Measurements from ENCODE around the gene LRRK1. TPM values are rescaled to one million over a fixed set of nuclear protein-coding genes. Genes with fewer than 3 reads are reported as not detected.

LRRK1 gene
- total and polyA plus RNA-seq, 2 of the 4 experiments (the other 2 are of a cell fraction), result 3.0 to 5.8 TPM

DNA sequence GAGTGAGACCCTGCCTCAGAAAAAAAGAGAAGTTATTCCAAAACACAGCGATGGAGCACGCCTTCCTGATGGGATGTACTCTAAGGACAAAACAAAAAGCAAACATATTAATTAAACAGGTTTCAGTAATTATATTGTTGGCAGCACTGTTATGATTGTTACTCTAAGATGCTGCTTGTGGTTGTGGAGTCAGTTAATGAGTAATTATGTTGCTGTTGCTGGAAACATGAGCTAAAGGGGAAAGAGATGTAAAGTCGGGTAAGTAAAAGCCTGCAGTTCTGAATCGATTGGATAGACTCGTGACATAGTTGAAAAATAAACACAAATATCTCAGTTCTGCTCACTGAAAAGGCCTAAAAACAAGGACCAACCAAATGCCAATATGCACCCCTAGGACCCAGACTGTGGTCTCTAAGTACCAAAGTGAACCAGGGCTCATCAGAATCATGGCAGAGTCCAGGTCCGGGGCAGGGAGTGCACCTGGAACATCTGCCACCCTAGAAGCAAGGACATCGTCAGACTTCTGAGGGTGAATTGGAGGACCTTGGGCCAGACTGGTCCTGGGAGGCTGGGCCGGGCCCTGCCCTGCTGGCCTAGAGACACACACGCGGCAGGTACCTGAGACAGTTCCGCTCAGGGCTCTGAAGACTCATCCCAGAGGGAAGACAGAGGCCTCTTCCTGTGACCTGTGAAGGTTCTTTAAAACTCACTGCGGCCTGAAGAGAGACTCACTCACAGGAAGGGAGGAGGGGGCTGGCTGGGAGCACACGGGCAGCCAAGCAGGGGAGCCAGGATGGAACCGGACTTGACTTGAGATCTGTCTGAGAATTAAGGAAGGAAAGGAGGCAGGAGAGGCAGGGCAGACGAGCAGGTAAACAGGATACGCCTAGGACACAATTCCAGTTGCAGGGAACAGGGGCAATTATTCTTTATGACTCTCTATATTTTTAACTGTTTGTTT lies 140.5 kb downstream of the LRRK1 start:
- Histone ChIP-seq H3K79me1 (ENCODE audit: low read depth in 1 of 2, low read length in 2 of 2) (no peaks in the 10 kb centered on the region), H3K14ac (replicated peaks; ENCODE audit: low read depth, low read length) (no peak overlapping the region), H3K27ac (ENCODE audit: insufficient read depth, low read length) (no peak overlapping the region), H4K91ac (ENCODE audit: insufficient read depth, low read depth, low read length) (no peak overlapping the region), H4K5ac (ENCODE audit: low read depth, low read length) (no peak overlapping the region), H3K4ac (ENCODE audit: low read depth, low read length) (no peak overlapping the region), H3K4me3 (ENCODE audit: insufficient read depth, low read depth, low read length) (no peak overlapping the region), H3K27me3 (ENCODE audit: control insufficient read depth, insufficient read depth, low read length) (no peaks in the 10 kb centered on the region), H2AK5ac (ENCODE audit: low read depth, low read length) (no peak overlapping the region), H2BK15ac (ENCODE audit: low read depth, low read length) (no peak overlapping the region), H2BK5ac (ENCODE audit: low read depth, low read length, poor library complexity, severe bottlenecking) (no peak overlapping the region), H3K4me2 (ENCODE audit: low read depth, low read length) (no peak overlapping the region), H2AK9ac (replicated peaks; ENCODE audit: low read depth, low read length, poor library complexity) (no peak overlapping the region), H3K9ac (ENCODE audit: low read depth, low read length) (no peak overlapping the region), H3K9me3 (ENCODE audit: control insufficient read depth, insufficient read depth, low read length) (no peaks in the 10 kb centered on the region), H3K56ac (ENCODE audit: extremely low read depth, insufficient read depth, low read length) (no peak overlapping the region), H3K4me1 (ENCODE audit: control insufficient read depth, insufficient read depth, low read length) (peaks cover 4% of the 10 kb centered on the region; the same call in 1 of the 2 replicates), H4K8ac (ENCODE audit: low read depth in 2 of 2, low read length in 2 of 2) (no peak overlapping the region), H3K9me1 (ENCODE audit: insufficient read depth, low read length) (peaks cover 3% of the 10 kb centered on the region; the same call in 1 of the 2 replicates), H2BK20ac (ENCODE audit: low read depth, low read length) (no peak overlapping the region), H4K20me1 (ENCODE audit: insufficient read depth, low read length) (no peaks in the 10 kb centered on the region), H2AFZ (replicated peaks; ENCODE audit: low read length, poor library complexity) (no peak overlapping the region), H3K18ac (ENCODE audit: low read depth, low read length) (no peak overlapping the region), H3K23ac (ENCODE audit: low read depth, low read length) (no peak overlapping the region), H3K36me3 (ENCODE audit: control insufficient read depth, insufficient read depth, low read length) (peaks cover 47% of the 10 kb centered on the region), H2BK120ac (ENCODE audit: low read depth, low read length) (no peak overlapping the region)
- intact Hi-C loops (cut with micrococcal nuclease) (no loop called here), in situ Hi-C loops (cut with MboI; ENCODE audit: low sequenced_read_pairs) (no loop called here), dilution Hi-C loops (cut with HindIII; ENCODE audit: low sequenced_read_pairs, unreplicated experiment) (no loop called here)
- WGBS, 2 experiments (ENCODE audit: extremely low coverage in 2 of 2, insufficient read length in 1 of 2), result 94% methylated on average over 7 of the region's 16 CpGs; no CpG with 5 or more reads in 1 of the 2 experiments
- no peak for DNase-seq
- no TSS peak for BruUV-seq (replicated peaks)
- ChIA-PET POLR2A (ENCODE audit: unreplicated experiment) (no interaction called here), CTCF (no interaction called here)
- TF ChIP-seq, protein P1, sequence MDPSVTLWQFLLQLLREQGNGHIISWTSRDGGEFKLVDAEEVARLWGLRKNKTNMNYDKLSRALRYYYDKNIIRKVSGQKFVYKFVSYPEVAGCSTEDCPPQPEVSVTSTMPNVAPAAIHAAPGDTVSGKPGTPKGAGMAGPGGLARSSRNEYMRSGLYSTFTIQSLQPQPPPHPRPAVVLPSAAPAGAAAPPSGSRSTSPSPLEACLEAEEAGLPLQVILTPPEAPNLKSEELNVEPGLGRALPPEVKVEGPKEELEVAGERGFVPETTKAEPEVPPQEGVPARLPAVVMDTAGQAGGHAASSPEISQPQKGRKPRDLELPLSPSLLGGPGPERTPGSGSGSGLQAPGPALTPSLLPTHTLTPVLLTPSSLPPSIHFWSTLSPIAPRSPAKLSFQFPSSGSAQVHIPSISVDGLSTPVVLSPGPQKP (IDR thresholded peaks at IDR 0.05; ENCODE audit: borderline replicate concordance, low read depth, low read length), result no peak
- TF ChIP-seq RCOR1 (IDR thresholded peaks at IDR 0.05; ENCODE audit: insufficient replicate concordance, low read length), result no peak
- TF ChIP-seq RFX5 (IDR thresholded peaks at IDR 0.05; ENCODE audit: low read depth, low read length), result no peak
- no peak for TF ChIP-seq MAFK (IDR thresholded peaks at IDR 0.05; ENCODE audit: low read depth, low read length)
- TF ChIP-seq NFE2L2 (IDR thresholded peaks at IDR 0.05; ENCODE audit: low read depth, low read length), result no peak
- no peak for ATAC-seq (ENCODE audit: low read depth)
